HCT116 (cell line): ENCODE measurements around the gene SYNDIG1. TPM values are rescaled to one million over a fixed set of nuclear protein-coding genes. Genes with fewer than 3 reads are reported as not detected.

Experiments used
- ATAC-seq: fragments of 200-7000 bp; cut with Tn5 transposase; 2 replicates; pipeline ENCODE4 v1.9.1; 2020; ENCODE audit warnings: mild to moderate bottlenecking, moderate library complexity
- BruUV-seq: library from RNA; stranded (reverse); fragments of 400-500 nt; replicated peaks from 2 replicates; lab custom pipeline; 2021; lab: Mats Ljungman, UMichigan
- CTCF ChIA-PET: fragments of 300-600 bp; sonication (Branson Sonifier 250); formaldehyde crosslinking; loops from one replicate; lab custom pipeline; 2021; ENCODE audit warnings: antibody characterized with exemption; lab: Charles Lee
- POLR2A ChIA-PET: fragments of 300-600, 350-600 bp; sonication (Branson Sonifier 250); formaldehyde crosslinking; loops from one replicate; lab custom pipeline; 2021; ENCODE audit warnings: antibody characterized with exemption; lab: Charles Lee
- RAD21 ChIA-PET, 2 experiments: fragments of 300-600 bp; sonication (Branson Sonifier 250); formaldehyde crosslinking; loops; one replicate each; lab custom pipeline; 2023; ENCODE audit warnings: low total read pairs in 2 of 2; ENCODE audit not compliant: uncharacterized antibody in 2 of 2, unreplicated experiment in 2 of 2, low non-redundant PET in 1 of 2; lab: Charles Lee
- DNase-seq: peaks from one replicate; pipeline ENCODE4 v3.0.0-alpha.2; 2010; ENCODE audit warnings: low read depth, low spot score
- H2AFZ ChIP-seq: fragments of 200-600 bp; shearing (Covaris generic), sonication (generic); 2 replicates; pipeline ENCODE4 v1.6.1; 2017; ENCODE audit warnings: low read depth, mixed run types, mixed read lengths, antibody characterized with exemption, low read length; ENCODE audit not compliant: poor library complexity, severe bottlenecking
- H3K27ac ChIP-seq: 2 replicates; pipeline ENCODE4 v1.5.1; 2012; ENCODE audit warnings: low read depth, low read length
- H3K27me3 ChIP-seq: fragments of 200-600 bp; sonication (generic); 2 replicates; pipeline ENCODE4 v1.6.1; 2016; ENCODE audit warnings: mixed run types, low read length, mixed read lengths; ENCODE audit not compliant: insufficient read depth
- H3K36me3 ChIP-seq, 2 experiments: fragments of 200-500 bp in 1 of 2; fragments of 200-600 bp in 1 of 2; sonication (Bioruptor generic) in 1 of 2; sonication (generic) in 1 of 2; 2 replicates each; pipeline versions ENCODE4 v1.5.1 to v1.6.1; 2014 to 2016; ENCODE audit warnings: low read length in 2 of 2, inconsistent platforms in 1 of 2, mixed read lengths in 1 of 2, mixed run types in 1 of 2; ENCODE audit not compliant: insufficient read depth in 2 of 2, control insufficient read depth in 1 of 2
- H3K4me1 ChIP-seq, 2 experiments: fragments of 200-600 bp in 1 of 2; sonication (generic) in 1 of 2; 2 replicates each; pipeline versions ENCODE4 v1.5.1 to v1.6.1; 2012 to 2017; ENCODE audit warnings: low read length in 2 of 2, inconsistent platforms in 1 of 2, mild to moderate bottlenecking in 1 of 2, mixed read lengths in 1 of 2, mixed run types in 1 of 2, moderate library complexity in 1 of 2; ENCODE audit not compliant: insufficient read depth in 2 of 2, control insufficient read depth in 1 of 2
- H3K4me2 ChIP-seq: fragments of 200-600 bp; sonication (generic); 2 replicates; pipeline ENCODE4 v1.6.1; 2017; ENCODE audit warnings: mixed run types, low read length, mixed read lengths
- H3K4me3 ChIP-seq, 2 experiments: fragments of 200-600 bp in 1 of 2; sonication (generic) in 1 of 2; replicated peaks in 1 of 2; 2 replicates each; pipeline ENCODE4 v1.5.1; 2011 to 2016; ENCODE audit warnings: low read length in 2 of 2, control low read depth in 1 of 2, low read depth in 1 of 2, mild to moderate bottlenecking in 1 of 2, mixed read lengths in 1 of 2, mixed run types in 1 of 2
- H3K79me2 ChIP-seq: fragments of 200-600 bp; sonication (generic); 2 replicates; pipeline ENCODE4 v1.6.1; 2017; ENCODE audit warnings: mild to moderate bottlenecking, mixed run types, low read length, moderate library complexity, mixed read lengths; ENCODE audit not compliant: insufficient read depth
- H3K9ac ChIP-seq: fragments of 200-600 bp; sonication (generic); 2 replicates; pipeline ENCODE4 v1.6.1; 2016; ENCODE audit warnings: low read length, mixed read lengths
- H3K9me2 ChIP-seq: fragments of 200-600 bp; sonication (generic), shearing (Covaris generic); 2 replicates; pipeline ENCODE4 v1.6.1; 2017; ENCODE audit warnings: mixed run types, mild to moderate bottlenecking, moderate library complexity; ENCODE audit not compliant: insufficient read depth
- H3K9me3 ChIP-seq, 2 experiments: fragments of 200-500 bp in 1 of 2; fragments of 200-600 bp in 1 of 2; sonication (Bioruptor generic) in 1 of 2; sonication (generic) in 1 of 2; 2 replicates each; pipeline ENCODE4 v1.6.1; 2014 to 2017; ENCODE audit warnings: low read length in 2 of 2, mixed read lengths in 2 of 2, inconsistent platforms in 1 of 2, low read depth in 1 of 2, mild to moderate bottlenecking in 1 of 2, mixed run types in 1 of 2, moderate library complexity in 1 of 2; ENCODE audit not compliant: control insufficient read depth in 1 of 2, insufficient read depth in 1 of 2
- H4K20me1 ChIP-seq: fragments of 200-600 bp; sonication (generic), shearing (Covaris generic); 2 replicates; pipeline ENCODE4 v1.6.1; 2017; ENCODE audit warnings: mixed run types, mild to moderate bottlenecking, moderate library complexity; ENCODE audit not compliant: insufficient read depth
- CBX3 ChIP-seq: IDR thresholded peaks from 2 replicates; pipeline ENCODE4 v1.6.1; 2012; ENCODE audit warnings: low read depth
- CEBPB ChIP-seq: IDR thresholded peaks from 2 replicates; pipeline ENCODE4 v1.6.1; 2012; ENCODE audit warnings: low read depth
- ELF1 ChIP-seq: IDR thresholded peaks from 2 replicates; pipeline ENCODE4 v1.6.1; 2012; ENCODE audit warnings: low read depth, borderline replicate concordance
- EZH2 ChIP-seq: fragments of 200-600 bp; sonication (generic); IDR thresholded peaks from 2 replicates; pipeline ENCODE4 v1.6.1; 2017; ENCODE audit warnings: antibody characterized with exemption, mixed run types
- JUND ChIP-seq: IDR thresholded peaks from 2 replicates; pipeline ENCODE4 v1.6.1; 2012
- POLR2A ChIP-seq: IDR thresholded peaks from 2 replicates; pipeline ENCODE4 v1.7.0; 2011; ENCODE audit warnings: borderline replicate concordance; ENCODE audit not compliant: insufficient read depth, insufficient read length; ENCODE audit errors: extremely low read depth
- RAD21 ChIP-seq: IDR thresholded peaks from 2 replicates; pipeline ENCODE4 v1.6.1; 2012; ENCODE audit warnings: low read depth, mild to moderate bottlenecking
- SIN3A ChIP-seq: IDR thresholded peaks from 2 replicates; pipeline ENCODE4 v1.6.1; 2012; ENCODE audit warnings: low read depth
- SP1 ChIP-seq: IDR thresholded peaks from 2 replicates; pipeline ENCODE4 v1.6.1; 2012; ENCODE audit warnings: low read depth
- YY1 ChIP-seq: IDR thresholded peaks from 2 replicates; pipeline ENCODE4 v1.6.1; 2011; ENCODE audit warnings: low read length, low read depth, moderate library complexity, mild to moderate bottlenecking; ENCODE audit not compliant: insufficient replicate concordance; ENCODE audit errors: extremely low read depth
- ZFX ChIP-seq: fragments of 450-650 bp; IDR thresholded peaks from 2 replicates; pipeline ENCODE4 v1.6.1; 2017
- ZNF274 ChIP-seq: fragments of 200-500 bp; sonication (Bioruptor generic); IDR thresholded peaks from 2 replicates; pipeline ENCODE4 v1.6.1; 2014; ENCODE audit warnings: mild to moderate bottlenecking, low read depth, low read length, inconsistent platforms
- intact Hi-C: fragments of 100-400 bp; cut with micrococcal nuclease; formaldehyde crosslinking; loops from 2 replicates; pipeline ENCODE4 v1.10.0; 2022
- total RNA-seq: library from RNA; stranded (reverse); gene quantifications from one replicate; pipeline ENCODE4 v1.2.1, GENCODE V29; 2021; ENCODE audit not compliant: unreplicated experiment
- TF ChIP-seq, protein P1 (sequence below): IDR thresholded peaks from 2 replicates; pipeline ENCODE4 v1.6.1; 2012

SYNDIG1 gene
- total RNA-seq, 1 experiment from 2014 or later, result not detected

DNA sequence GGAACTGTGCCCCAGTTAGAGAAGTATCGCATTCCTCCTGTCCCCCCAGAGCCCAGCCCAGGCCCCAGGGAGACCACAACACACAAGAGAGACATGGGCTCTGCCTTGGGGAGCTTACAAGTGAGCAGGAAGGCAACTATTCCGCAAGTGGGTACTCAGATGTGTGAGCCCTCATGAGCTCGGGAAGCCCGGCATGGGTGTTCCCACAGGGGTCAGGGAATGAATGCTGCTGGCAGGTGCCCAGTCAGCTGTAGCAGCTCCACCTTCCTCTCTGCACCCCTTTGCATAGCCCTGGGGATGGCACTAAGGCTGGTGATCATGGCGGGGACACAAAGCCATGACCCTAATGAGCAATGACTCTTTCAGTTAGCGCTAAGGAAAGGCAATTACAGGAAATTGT, 194.1 kb downstream of the SYNDIG1 start:
- no peaks in the 10 kb centered on the region for H3K9me2 ChIP-seq
- H3K36me3 ChIP-seq, result no peaks in the 10 kb centered on the region
- H3K79me2 ChIP-seq, result no peaks in the 10 kb centered on the region
- DNase-seq (no peak), ATAC-seq (no peak)
- H3K4me3 ChIP-seq, result no peak overlapping the region
- H3K9me3 ChIP-seq, result no peaks in the 10 kb centered on the region
- H3K4me1 ChIP-seq, result peaks cover 0 to 12% of the 10 kb centered on the region in 2 experiments; a peak in 2 of 4 replicates
- no TSS peak for BruUV-seq
- H3K9ac ChIP-seq, result no peak overlapping the region
- H4K20me1 ChIP-seq, result no peaks in the 10 kb centered on the region
- POLR2A ChIA-PET, result no interaction called here
- intact Hi-C loops, result no loop called here
- TF ChIP-seq ZNF274 (no peak), ELF1 (no peak), YY1 (no peak), CBX3 (no peak), CEBPB (no peak), RAD21 (no peak), EZH2 (no peak), SP1 (no peak), SIN3A (no peak), JUND (no peak), ZFX (no peak), POLR2A (no peak)
- TF ChIP-seq, protein P1, sequence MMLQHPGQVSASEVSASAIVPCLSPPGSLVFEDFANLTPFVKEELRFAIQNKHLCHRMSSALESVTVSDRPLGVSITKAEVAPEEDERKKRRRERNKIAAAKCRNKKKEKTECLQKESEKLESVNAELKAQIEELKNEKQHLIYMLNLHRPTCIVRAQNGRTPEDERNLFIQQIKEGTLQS, result no peak
- H2AFZ ChIP-seq, result no peak overlapping the region
- RAD21 ChIA-PET, result no interaction called here
- H3K4me2 ChIP-seq, result no peak overlapping the region
- peaks cover 4% of the 10 kb centered on the region; the same call in 1 of the 2 replicates for H3K27me3 ChIP-seq
- CTCF ChIA-PET, result no interaction called here
- no peak overlapping the region for H3K27ac ChIP-seq
